Hindlimb muscle (tissue), 1 donor: ENCODE data around the gene TCERG1L. TPM values are rescaled to one million over a fixed set of nuclear protein-coding genes. Genes with fewer than 3 reads are reported as not detected.
"Not testable (repeated sequence)": the region's sequence is repeated elsewhere in the genome, so short reads cannot be mapped to it uniquely, and the experiment has no call there.

Source experiments
- DNase-seq: peaks from one replicate; pipeline ENCODE4 v3.0.0-alpha.2; 2013
- polyA plus RNA-seq: library from polyadenylated mRNA; unstranded; fragments of 120-200 nt; gene quantifications from one replicate; pipeline ENCODE4 v1.2.1, GENCODE V29; 2013; ENCODE audit not compliant: insufficient read length

The TCERG1L gene
- polyA plus RNA-seq, 1 donor = 0.36 TPM

- no peak for DNase-seq
Measured at GRCh38 chr10:131183546-131184045, 127.9 kb downstream of the TCERG1L start.

GRCh38 chr10:131181456-131181855, 130.1 kb downstream of the TCERG1L start:
- DNase-seq = no peak

GRCh38 chr10:131180740-131181415, 130.6 kb downstream of the TCERG1L start:
- no peak for DNase-seq

GRCh38 chr10:131180086-131180485, 131.4 kb downstream of the TCERG1L start:
- no peak for DNase-seq

- no peak for DNase-seq
Measured at GRCh38 chr10:131179361-131179760, 132.2 kb downstream of the TCERG1L start.

GRCh38 chr10:131178521-131179331, 132.8 kb downstream of the TCERG1L start:
- DNase-seq = no peak

- DNase-seq = peak; percentile 49
Measured at GRCh38 chr10:131177431-131178327, 133.8 kb downstream of the TCERG1L start.

GRCh38 chr10:131176907-131177306, 134.6 kb downstream of the TCERG1L start:
- DNase-seq = no peak

- not testable (repeated sequence) for DNase-seq
Measured at GRCh38 chr10:131176324-131176723, 135.2 kb downstream of the TCERG1L start.

GRCh38 chr10:131175891-131176290, 135.6 kb downstream of the TCERG1L start:
- no peak for DNase-seq

GRCh38 chr10:131174651-131175540, 136.6 kb downstream of the TCERG1L start:
- no peak for DNase-seq

- no peak for DNase-seq
Measured at GRCh38 chr10:131174211-131174565, 137.3 kb downstream of the TCERG1L start.

GRCh38 chr10:131173484-131174210, 137.9 kb downstream of the TCERG1L start:
- no peak for DNase-seq

- no peak for DNase-seq
Measured at GRCh38 chr10:131172433-131172832, 139.1 kb downstream of the TCERG1L start.

- no peak for DNase-seq
Measured at GRCh38 chr10:131169146-131169545, 142.4 kb downstream of the TCERG1L start.

- DNase-seq = no peak
Measured at GRCh38 chr10:131168238-131168875, 143.2 kb downstream of the TCERG1L start.

- DNase-seq = no peak
Measured at GRCh38 chr10:131167036-131167860, 144.3 kb downstream of the TCERG1L start.

- DNase-seq = no peak
Measured at GRCh38 chr10:131166486-131166885, 145.0 kb downstream of the TCERG1L start.

GRCh38 chr10:131165092-131165491, 146.4 kb downstream of the TCERG1L start:
- no peak for DNase-seq
